A549 treated with Mapracorat at 1 μM for 4 hours (cell line): Measurements from ENCODE around the gene ZMIZ1. TPM values are rescaled to one million over a fixed set of nuclear protein-coding genes. Genes with fewer than 3 reads are reported as not detected.

Source experiments
- total RNA-seq: library from RNA; stranded (reverse); fragments of 200-300 nt; extraction: Qiagen RNA extraction; gene quantifications from 5 replicates; pipeline ENCODE4 v1.2.3, GENCODE V29; 2022

The ZMIZ1 gene
- total RNA-seq, result 34.9 to 45.9 TPM (median 43.5 TPM) in 5 replicates

GRCh38 chr10:79068562-79069324, at the start of gene ZMIZ1:
ZMIZ1 (plus strand) TSS chr10:79068966; CDS start chr10:79201633, 132,667 bp downstream.

GRCh38 chr10:79347226-79347893, 278.6 kb downstream of the ZMIZ1 start, which contains the start of gene PPIF:
PPIF (plus strand) TSS chr10:79347469; CDS start chr10:79347549, 80 bp downstream.

